ENCODE data around the gene AZU1.
"Not testable (repeated sequence)": the region's sequence is repeated elsewhere in the genome, so short reads cannot be mapped to it uniquely, and the experiment has no call there.

AZU1 gene

DNA sequence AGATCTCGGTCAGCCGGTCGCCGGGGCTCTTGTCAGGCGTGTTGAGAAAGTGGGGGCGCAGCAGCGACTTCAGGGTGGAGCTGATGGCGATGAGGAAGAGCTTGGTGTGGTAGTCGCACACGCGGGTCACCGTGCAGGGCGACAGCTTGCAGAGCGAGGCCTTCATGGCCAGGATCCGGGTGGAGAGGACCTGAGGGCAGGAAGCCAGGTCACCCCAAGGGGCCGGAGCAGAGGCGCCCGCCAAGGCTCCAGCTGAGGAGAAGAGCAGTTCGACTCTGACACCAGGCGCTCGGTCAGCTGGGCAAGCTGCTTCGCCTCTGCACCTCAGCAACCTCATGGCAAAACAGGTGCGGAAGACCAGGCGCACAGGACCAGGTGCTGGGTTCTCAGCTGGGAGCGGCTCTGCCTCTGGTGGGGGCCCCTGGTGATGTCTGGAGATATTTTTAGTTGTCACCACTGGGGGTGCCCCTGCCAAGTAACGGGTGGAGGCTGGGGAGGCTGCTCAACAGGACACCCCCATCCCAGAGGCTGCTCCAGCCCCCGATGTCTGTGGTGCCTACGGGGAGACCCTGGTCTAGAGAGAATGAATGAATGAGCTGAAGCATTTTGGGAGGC is 47.7 kb downstream of the AZU1 start:
- DNase-seq: no peak

- DNase-seq: no peak
Measured at GRCh38 chr19:876089-876488, 48.5 kb downstream of the AZU1 start.

- no peak for DNase-seq
Measured at GRCh38 chr19:876780-877314, 49.2 kb downstream of the AZU1 start.

GRCh38 chr19:877992-878660 is 50.5 kb downstream of the AZU1 start:
- not testable (repeated sequence) for DNase-seq

- DNase-seq: not testable (repeated sequence)
Measured at GRCh38 chr19:878751-879561, 51.3 kb downstream of the AZU1 start.

DNA sequence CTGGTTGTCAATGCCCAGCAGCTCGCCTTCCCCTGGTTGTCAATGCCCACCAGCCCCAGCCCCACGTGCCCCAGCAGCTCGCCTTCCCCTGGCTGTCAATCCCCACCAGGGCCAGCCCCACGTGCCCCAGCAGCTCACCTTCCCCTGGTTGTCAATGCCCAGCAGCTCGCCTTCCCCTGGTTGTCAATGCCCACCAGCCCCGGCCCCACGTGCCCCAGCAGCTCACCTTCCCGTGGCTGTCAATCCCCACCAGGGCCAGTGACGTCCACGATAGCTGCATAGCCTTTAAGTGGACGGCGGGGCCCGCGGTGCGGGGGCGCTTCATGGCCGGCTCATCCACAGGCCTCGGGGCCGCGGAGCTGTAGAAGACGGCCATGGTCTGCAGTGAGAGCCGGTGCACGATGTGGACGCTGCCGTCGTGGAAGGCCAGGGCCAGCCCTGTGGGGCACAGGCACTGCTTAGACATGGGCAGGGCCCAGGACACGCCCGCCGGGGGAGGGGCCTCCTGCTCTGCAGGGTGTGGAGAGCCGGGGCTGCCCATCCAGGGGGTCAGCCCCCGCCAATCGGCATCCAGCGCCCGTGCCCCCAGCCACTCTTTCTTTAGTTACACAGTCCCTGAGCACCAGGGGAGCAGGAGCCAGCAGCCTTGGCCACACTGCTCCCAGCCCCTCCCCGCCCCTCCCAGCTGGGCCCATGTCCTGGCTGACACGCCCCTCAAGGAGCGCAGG is 52.2 kb downstream of the AZU1 start:
- DNase-seq: no peak
